Endothelial cell of umbilical vein (primary cell): Measurements from ENCODE around the gene LYPLAL1. TPM values are rescaled to one million over a fixed set of nuclear protein-coding genes. Genes with fewer than 3 reads are reported as not detected.

Experiments used
- BruUV-seq: library from RNA; stranded (reverse); fragments of 400-500 nt; replicated peaks from 2 replicates; lab custom pipeline; 2021; lab: Mats Ljungman, UMichigan
- CTCF ChIA-PET: fragments of 300-600, 350-600 bp; sonication (Branson Sonifier 250); formaldehyde crosslinking; loops from one replicate; lab custom pipeline; 2021; ENCODE audit warnings: antibody characterized with exemption, inconsistent platforms; lab: Charles Lee
- POLR2A ChIA-PET: fragments of 300-600, 350-600 bp; sonication (Branson Sonifier 250); formaldehyde crosslinking; loops from one replicate; lab custom pipeline; 2021; ENCODE audit warnings: antibody characterized with exemption, inconsistent platforms; lab: Charles Lee
- DNase-seq: peaks from one replicate; pipeline ENCODE4 v3.0.0-alpha.2; 2011; ENCODE audit warnings: low read depth, low spot score
- FAIRE-seq: peaks from 2 replicates; lab custom pipeline; 2011; peaks lifted over from hg19 to GRCh38; lab: Jason Lieb, UNC
- H2AFZ ChIP-seq: 2 replicates; pipeline ENCODE4 v1.6.0; 2012; ENCODE audit warnings: low read depth, low read length, control low read depth, inconsistent platforms
- H3K27ac ChIP-seq: 2 replicates; pipeline ENCODE4 v1.5.1; 2011; ENCODE audit warnings: low read depth, mild to moderate bottlenecking, control low read depth, low read length, moderate library complexity; ENCODE audit not compliant: insufficient read depth
- H3K27me3 ChIP-seq, 2 experiments: 2 replicates each; pipeline versions ENCODE4 v1.6.0 to v1.6.1; 2011; ENCODE audit warnings: low read length in 2 of 2, mixed read lengths in 1 of 2; ENCODE audit not compliant: control insufficient read depth in 2 of 2, insufficient read depth in 2 of 2
- H3K36me3 ChIP-seq, 2 experiments: 2 replicates in 1 of 2; 3 replicates in 1 of 2; pipeline ENCODE4 v1.5.1; 2011; ENCODE audit warnings: low read length in 2 of 2, mild to moderate bottlenecking in 1 of 2, moderate library complexity in 1 of 2; ENCODE audit not compliant: control insufficient read depth in 2 of 2, insufficient read depth in 2 of 2; ENCODE audit errors: extremely low read depth in 1 of 2
- H3K4me1 ChIP-seq: 3 replicates; pipeline ENCODE4 v1.5.1; 2011; ENCODE audit warnings: mild to moderate bottlenecking, low read length; ENCODE audit not compliant: control insufficient read depth, insufficient read depth; ENCODE audit errors: extremely low read depth
- H3K4me2 ChIP-seq: 2 replicates; pipeline ENCODE4 v1.6.1; 2011; ENCODE audit warnings: low read length, control low read depth, mixed read lengths; ENCODE audit not compliant: insufficient read depth
- H3K4me3 ChIP-seq, 3 experiments: fragments of 200-600 bp in 1 of 3; sonication (generic), shearing (Covaris generic) in 1 of 3; replicated peaks in 1 of 3; 2 replicates each; pipeline ENCODE4 v1.5.1; 2011 to 2016; ENCODE audit warnings: control low read depth in 3 of 3, low read length in 3 of 3, mild to moderate bottlenecking in 2 of 3, inconsistent platforms in 1 of 3, low read depth in 1 of 3, moderate library complexity in 1 of 3; ENCODE audit not compliant: insufficient read depth in 1 of 3
- H3K79me2 ChIP-seq: 2 replicates; pipeline ENCODE4 v1.6.0; 2012; ENCODE audit warnings: low read length, inconsistent platforms; ENCODE audit not compliant: control insufficient read depth, insufficient read depth
- H3K9ac ChIP-seq: replicated peaks from 2 replicates; pipeline ENCODE3; 2011; ENCODE audit warnings: low read length, control low read depth; ENCODE audit not compliant: insufficient read depth; ENCODE audit errors: extremely low read depth
- H3K9me1 ChIP-seq: replicated peaks from 3 replicates; pipeline ENCODE4 v1.6.0; 2011; ENCODE audit warnings: mild to moderate bottlenecking, low read length; ENCODE audit not compliant: control insufficient read depth, insufficient read depth; ENCODE audit errors: extremely low read depth
- H3K9me3 ChIP-seq: replicated peaks from 2 replicates; pipeline ENCODE4 v1.5.1; 2012; ENCODE audit warnings: low read length, inconsistent platforms; ENCODE audit not compliant: control insufficient read depth, insufficient read depth
- H4K20me1 ChIP-seq: replicated peaks from 2 replicates; pipeline ENCODE3; 2011; ENCODE audit warnings: mild to moderate bottlenecking, low read length; ENCODE audit not compliant: control insufficient read depth, insufficient read depth; ENCODE audit errors: extremely low read depth
- EZH2 ChIP-seq: IDR thresholded peaks from 2 replicates; pipeline ENCODE4 v1.6.1; 2012; ENCODE audit warnings: borderline replicate concordance, low read depth, mild to moderate bottlenecking, moderate library complexity, low read length, inconsistent platforms; ENCODE audit not compliant: severe bottlenecking
- FOS ChIP-seq: IDR thresholded peaks from 2 replicates; pipeline ENCODE4 v1.6.1; 2011; ENCODE audit warnings: mild to moderate bottlenecking, low read length, moderate library complexity, borderline replicate concordance; ENCODE audit not compliant: insufficient read depth
- GATA2 ChIP-seq: IDR thresholded peaks from 2 replicates; pipeline ENCODE4 v1.7.0; 2011; ENCODE audit warnings: low read depth, mild to moderate bottlenecking, moderate library complexity, mixed read lengths, low read length; ENCODE audit not compliant: insufficient read length, insufficient read depth
- JUN ChIP-seq: IDR thresholded peaks from 2 replicates; pipeline ENCODE4 v1.6.1; 2011; ENCODE audit warnings: borderline replicate concordance, low read depth; ENCODE audit not compliant: insufficient read length, insufficient read depth
- MYC ChIP-seq: IDR thresholded peaks from one replicate; pipeline ENCODE4 v1.6.1; 2011; ENCODE audit warnings: mild to moderate bottlenecking, low read depth, low read length
- POLR2A ChIP-seq: IDR thresholded peaks from 2 replicates; pipeline ENCODE4 v1.6.1; 2012; ENCODE audit warnings: low read depth, mild to moderate bottlenecking, control low read depth, low read length
- POLR2AphosphoS5 ChIP-seq: IDR thresholded peaks from 2 replicates; pipeline ENCODE4 v1.6.1; 2012; ENCODE audit warnings: low read depth, mild to moderate bottlenecking, control low read depth, low read length, moderate library complexity; ENCODE audit not compliant: insufficient read depth
- dilution Hi-C: fragments of 300-500 bp; cut with MboI; formaldehyde crosslinking; loops from one replicate; pipeline ENCODE4 v1.15.0; 2019; ENCODE audit warnings: low sequenced_read_pairs; ENCODE audit not compliant: extremely low pct_ligation_motif_present
- intact Hi-C: fragments of 100-400 bp; cut with micrococcal nuclease; formaldehyde crosslinking; loops from one replicate; pipeline ENCODE4 v1.10.0; 2022
- polyA plus RNA-seq, 4 experiments: library from polyadenylated mRNA; depleted of rRNA in 3 of 4; stranded (reverse) in 3 of 4; unstranded in 1 of 4; fragments of >200 nt; gene quantifications; 2 replicates each; pipeline versions ENCODE4 v1.2.1 to v1.2.3, GENCODE V29; 2011 to 2012; ENCODE audit warnings: missing spikeins in 1 of 4
- total RNA-seq: library from RNA; stranded (reverse); gene quantifications from 2 replicates; pipeline ENCODE4 v1.2.3, GENCODE V29; 2021
- TF ChIP-seq, protein P1 (sequence below): IDR thresholded peaks from 2 replicates; pipeline ENCODE4 v1.6.1; 2011; ENCODE audit not compliant: insufficient read depth, insufficient read length
- TF ChIP-seq, protein P2 (sequence below), 2 donors: IDR thresholded peaks; 1 replicate in 1 of 2; 2 replicates in 1 of 2; pipeline ENCODE4 v1.5.1; 2011; ENCODE audit warnings: low read length in 2 of 2, mild to moderate bottlenecking in 2 of 2, moderate library complexity in 2 of 2, control low read depth in 1 of 2, inconsistent platforms in 1 of 2, low read depth in 1 of 2; ENCODE audit not compliant: insufficient read depth in 1 of 2; ENCODE audit errors: extremely low read depth in 1 of 2

LYPLAL1 gene
- total and polyA plus RNA-seq, 2 donors (not counting 3 experiments of a cell fraction or from before 2014, with no cell fraction given), result 7.4 to 25.4 TPM

DNA sequence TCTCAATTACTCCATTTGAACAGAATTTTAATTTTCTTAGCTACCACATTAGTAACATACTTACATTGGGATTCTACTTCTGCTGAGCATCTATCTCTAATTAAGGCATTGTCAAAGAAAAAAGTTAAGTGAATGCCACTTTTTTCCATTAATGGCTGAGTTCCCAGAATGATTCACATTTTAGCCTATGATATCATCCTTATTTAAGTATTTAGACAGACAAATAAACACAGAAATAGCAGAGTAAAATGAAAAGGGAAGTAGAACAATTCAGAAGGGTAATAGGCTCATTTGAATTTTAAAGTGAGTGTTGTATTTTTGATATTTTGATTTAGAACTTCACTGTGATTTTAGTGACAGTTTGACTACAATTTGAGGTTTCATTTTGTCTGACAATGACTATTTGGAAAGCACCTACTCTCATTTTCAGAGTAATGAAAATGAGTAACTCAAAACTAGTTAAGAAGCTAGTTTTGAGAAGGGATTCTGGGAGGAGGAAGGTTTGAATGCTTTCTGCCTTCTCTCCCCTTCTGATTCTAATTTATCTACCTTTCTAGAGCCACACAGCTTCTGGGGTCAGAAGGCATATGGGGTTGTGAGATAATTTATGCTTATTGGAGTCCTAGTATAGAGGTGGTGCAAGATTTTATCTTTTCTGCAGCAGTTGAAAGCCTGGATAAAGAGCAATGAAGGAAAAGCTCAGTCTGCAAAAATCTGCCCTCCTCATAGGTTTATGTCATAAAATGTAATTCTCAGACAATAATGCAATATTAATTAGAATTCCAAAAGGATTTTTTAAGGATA is 15.5 kb downstream of the LYPLAL1 start:
- Histone ChIP-seq H3K9me1 (no peaks in the 10 kb centered on the region), H3K79me2 (peaks cover 6% of the 10 kb centered on the region), H2AFZ (peak overlapping the region; percentile 28), H3K4me3 (peak overlapping the region in 1 of 3 experiments; percentile 21), H3K27ac (peak overlapping the region; percentile 70), H3K27me3 (no peaks in the 10 kb centered on the region), H4K20me1 (no peaks in the 10 kb centered on the region), H3K4me2 (peak overlapping the region; percentile 92), H3K9me3 (no peaks in the 10 kb centered on the region), H3K9ac (peak overlapping the region; percentile 76), H3K4me1 (peaks cover 26% of the 10 kb centered on the region), H3K36me3 (no peaks in the 10 kb centered on the region)
- intact Hi-C loops (loop anchor here (1.0 to 10.0 kb wide), 5 partner anchors 14 to 874 kb away; no protein-coding TSS in a partner anchor), dilution Hi-C loops (no loop called here)
- FAIRE-seq, result peak; percentile 53
- peak; percentile 96 for DNase-seq
- peak; percentile 60 for TF ChIP-seq JUN
- TF ChIP-seq GATA2, result peak; percentile 9
- TF ChIP-seq EZH2, result no peak
- no peak for TF ChIP-seq POLR2A
- TF ChIP-seq FOS, result peak; percentile 59
- CTCF ChIA-PET, result interaction anchor here (0.9 to 2.2 kb wide), 6 partner anchors 9 to 378 kb away, joined by 3 to 8 read pairs (median 5); partner anchors contain the start of gene LYPLAL1
- POLR2A ChIA-PET, result interaction anchor here (1.4 kb wide), 1 partner anchor 16 kb away, joined by 5 read pairs; the partner anchor contains the start of gene LYPLAL1
- BruUV-seq, result TSS peak; percentile 81

DNA sequence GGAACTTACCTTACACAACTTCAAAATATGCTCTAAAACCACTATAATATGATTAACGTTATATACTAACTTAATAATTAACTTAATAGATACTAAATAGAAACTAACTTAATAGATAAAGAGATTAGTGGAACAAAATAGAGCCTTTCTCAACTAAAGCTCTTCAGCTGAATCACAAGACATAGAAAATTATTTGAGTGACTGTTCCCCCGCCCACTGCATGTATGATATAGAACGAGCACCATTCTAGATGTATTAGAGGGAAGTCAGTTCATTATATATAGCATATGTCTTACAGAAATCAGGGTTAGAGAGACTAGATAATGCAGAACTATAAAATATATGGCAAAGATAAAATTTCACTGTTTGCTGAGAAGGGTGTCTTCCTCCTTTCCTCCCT is 16.3 kb downstream of the LYPLAL1 start:
- H2AFZ ChIP-seq, result no peak overlapping the region
- no peak overlapping the region for H3K4me3 ChIP-seq
- BruUV-seq, result no TSS peak
- H3K9me1 ChIP-seq, result no peaks in the 10 kb centered on the region
- H3K36me3 ChIP-seq, result no peaks in the 10 kb centered on the region
- FAIRE-seq, result no peak
- dilution Hi-C loops, result no loop called here
- ChIA-PET CTCF (interaction anchor here (1.4 to 2.2 kb wide), 3 partner anchors 12 to 377 kb away, joined by 3 to 8 read pairs (median 4); partner anchors contain the start of gene LYPLAL1), POLR2A (no interaction called here)
- DNase-seq, result no peak
- intact Hi-C loops, result loop anchor here (1.0 to 10.0 kb wide), 5 partner anchors 13 to 875 kb away; no protein-coding TSS in a partner anchor
- no peak overlapping the region for H3K27ac ChIP-seq
- TF ChIP-seq GATA2 (no peak), POLR2A (no peak), MYC (no peak), POLR2AphosphoS5 (no peak), FOS (no peak), EZH2 (no peak), JUN (no peak)
- TF ChIP-seq, protein P1, sequence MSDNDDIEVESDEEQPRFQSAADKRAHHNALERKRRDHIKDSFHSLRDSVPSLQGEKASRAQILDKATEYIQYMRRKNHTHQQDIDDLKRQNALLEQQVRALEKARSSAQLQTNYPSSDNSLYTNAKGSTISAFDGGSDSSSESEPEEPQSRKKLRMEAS, result no peak
- TF ChIP-seq, protein P2, sequence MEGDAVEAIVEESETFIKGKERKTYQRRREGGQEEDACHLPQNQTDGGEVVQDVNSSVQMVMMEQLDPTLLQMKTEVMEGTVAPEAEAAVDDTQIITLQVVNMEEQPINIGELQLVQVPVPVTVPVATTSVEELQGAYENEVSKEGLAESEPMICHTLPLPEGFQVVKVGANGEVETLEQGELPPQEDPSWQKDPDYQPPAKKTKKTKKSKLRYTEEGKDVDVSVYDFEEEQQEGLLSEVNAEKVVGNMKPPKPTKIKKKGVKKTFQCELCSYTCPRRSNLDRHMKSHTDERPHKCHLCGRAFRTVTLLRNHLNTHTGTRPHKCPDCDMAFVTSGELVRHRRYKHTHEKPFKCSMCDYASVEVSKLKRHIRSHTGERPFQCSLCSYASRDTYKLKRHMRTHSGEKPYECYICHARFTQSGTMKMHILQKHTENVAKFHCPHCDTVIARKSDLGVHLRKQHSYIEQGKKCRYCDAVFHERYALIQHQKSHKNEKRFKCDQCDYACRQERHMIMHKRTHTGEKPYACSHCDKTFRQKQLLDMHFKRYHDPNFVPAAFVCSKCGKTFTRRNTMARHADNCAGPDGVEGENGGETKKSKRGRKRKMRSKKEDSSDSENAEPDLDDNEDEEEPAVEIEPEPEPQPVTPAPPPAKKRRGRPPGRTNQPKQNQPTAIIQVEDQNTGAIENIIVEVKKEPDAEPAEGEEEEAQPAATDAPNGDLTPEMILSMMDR (IDR thresholded peaks at IDR 0.05; ENCODE audit: extremely low read depth in 1 of 2, insufficient read depth in 1 of 2, low read depth in 1 of 2, low read length in 2 of 2), result no peak
- H3K9ac ChIP-seq, result no peak overlapping the region
- no peaks in the 10 kb centered on the region for H3K27me3 ChIP-seq
- no peaks in the 10 kb centered on the region for H4K20me1 ChIP-seq
- peaks cover 24% of the 10 kb centered on the region for H3K4me1 ChIP-seq
- peaks cover 4% of the 10 kb centered on the region for H3K79me2 ChIP-seq
- no peaks in the 10 kb centered on the region for H3K9me3 ChIP-seq
- no peak overlapping the region for H3K4me2 ChIP-seq
